ENCODE results near the gene OTC. TPM values are rescaled to one million over a fixed set of nuclear protein-coding genes. Genes with fewer than 3 reads are reported as not detected.

OTC gene
- total RNA-seq, 1 experiment from 2014 or later = not detected

DNA sequence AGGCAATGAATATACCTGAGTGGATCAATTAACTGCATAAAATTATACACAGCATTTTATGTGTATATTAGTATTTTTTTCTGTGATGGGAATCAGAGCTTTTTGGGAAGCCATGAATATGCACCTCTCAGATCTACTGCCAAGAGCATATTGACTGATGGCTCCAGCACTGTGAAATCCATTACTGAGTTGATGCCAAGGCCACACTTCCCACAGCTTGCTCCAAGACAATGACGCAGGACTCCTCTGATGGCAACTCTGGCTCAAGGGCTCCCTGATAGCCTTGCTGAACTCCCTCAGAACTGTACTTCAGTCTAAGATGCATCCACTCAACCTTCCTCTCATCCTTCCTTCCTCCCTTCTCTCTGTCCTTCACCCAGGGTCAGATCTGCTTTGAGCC, 82.7 kb downstream of the OTC start:
- no peak overlapping the region for H3K27ac ChIP-seq (ENCODE audit: low read depth, low read length)
- RAD21 ChIA-PET (ENCODE audit: low non-redundant PET in 1 of 2, low total read pairs in 2 of 2, uncharacterized antibody in 2 of 2, unreplicated experiment in 2 of 2) = no interaction called here
- H3K4me1 ChIP-seq (ENCODE audit: control insufficient read depth in 1 of 2, insufficient read depth in 2 of 2, low read length in 2 of 2) = no peaks in the 10 kb centered on the region
- CTCF ChIA-PET = no interaction called here
- POLR2A ChIA-PET = no interaction called here
- H3K9ac ChIP-seq (ENCODE audit: low read length) = no peak overlapping the region
- no peaks in the 10 kb centered on the region for H4K20me1 ChIP-seq (ENCODE audit: insufficient read depth)
- H3K27me3 ChIP-seq (ENCODE audit: insufficient read depth, low read length) = no peaks in the 10 kb centered on the region
- ATAC-seq (no peak), DNase-seq (ENCODE audit: low read depth, low spot score) (no peak)
- TF ChIP-seq POLR2A (IDR thresholded peaks at IDR 0.05; ENCODE audit: borderline replicate concordance, extremely low read depth, insufficient read depth, insufficient read length) (no peak), ZFX (IDR thresholded peaks at IDR 0.05) (no peak), POLR2AphosphoS5 (IDR thresholded peaks at IDR 0.05; ENCODE audit: low read depth, low read length) (no peak), SIN3A (IDR thresholded peaks at IDR 0.05; ENCODE audit: low read depth) (no peak), YY1 (IDR thresholded peaks at IDR 0.05; ENCODE audit: extremely low read depth, insufficient replicate concordance, low read depth, low read length) (no peak), CEBPB (IDR thresholded peaks at IDR 0.05; ENCODE audit: low read depth) (no peak), JUND (IDR thresholded peaks at IDR 0.05) (no peak), FOSL1 (IDR thresholded peaks at IDR 0.05; ENCODE audit: low read depth) (no peak), SRF (IDR thresholded peaks at IDR 0.05; ENCODE audit: low read depth) (no peak), SP1 (IDR thresholded peaks at IDR 0.05; ENCODE audit: low read depth) (no peak), ELF1 (IDR thresholded peaks at IDR 0.05; ENCODE audit: borderline replicate concordance, low read depth) (no peak), EGR1 (IDR thresholded peaks at IDR 0.05; ENCODE audit: low read depth) (no peak), EZH2phosphoT487 (IDR thresholded peaks at IDR 0.05; ENCODE audit: borderline replicate concordance) (no peak), EZH2 (IDR thresholded peaks at IDR 0.05) (no peak), CBX3 (IDR thresholded peaks at IDR 0.05; ENCODE audit: low read depth) (no peak)
- TF ChIP-seq, protein P1, sequence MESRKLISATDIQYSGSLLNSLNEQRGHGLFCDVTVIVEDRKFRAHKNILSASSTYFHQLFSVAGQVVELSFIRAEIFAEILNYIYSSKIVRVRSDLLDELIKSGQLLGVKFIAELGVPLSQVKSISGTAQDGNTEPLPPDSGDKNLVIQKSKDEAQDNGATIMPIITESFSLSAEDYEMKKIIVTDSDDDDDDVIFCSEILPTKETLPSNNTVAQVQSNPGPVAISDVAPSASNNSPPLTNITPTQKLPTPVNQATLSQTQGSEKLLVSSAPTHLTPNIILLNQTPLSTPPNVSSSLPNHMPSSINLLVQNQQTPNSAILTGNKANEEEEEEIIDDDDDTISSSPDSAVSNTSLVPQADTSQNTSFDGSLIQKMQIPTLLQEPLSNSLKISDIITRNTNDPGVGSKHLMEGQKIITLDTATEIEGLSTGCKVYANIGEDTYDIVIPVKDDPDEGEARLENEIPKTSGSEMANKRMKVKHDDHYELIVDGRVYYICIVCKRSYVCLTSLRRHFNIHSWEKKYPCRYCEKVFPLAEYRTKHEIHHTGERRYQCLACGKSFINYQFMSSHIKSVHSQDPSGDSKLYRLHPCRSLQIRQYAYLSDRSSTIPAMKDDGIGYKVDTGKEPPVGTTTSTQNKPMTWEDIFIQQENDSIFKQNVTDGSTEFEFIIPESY (IDR thresholded peaks at IDR 0.05; ENCODE audit: extremely low read depth, insufficient replicate concordance, low read length) = no peak
- TF ChIP-seq, protein P2, sequence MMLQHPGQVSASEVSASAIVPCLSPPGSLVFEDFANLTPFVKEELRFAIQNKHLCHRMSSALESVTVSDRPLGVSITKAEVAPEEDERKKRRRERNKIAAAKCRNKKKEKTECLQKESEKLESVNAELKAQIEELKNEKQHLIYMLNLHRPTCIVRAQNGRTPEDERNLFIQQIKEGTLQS (IDR thresholded peaks at IDR 0.05) = no peak
- no peak overlapping the region for H3K4me2 ChIP-seq (ENCODE audit: low read length)
- H3K9me2 ChIP-seq (ENCODE audit: insufficient read depth) = no peaks in the 10 kb centered on the region
- no peaks in the 10 kb centered on the region for H3K36me3 ChIP-seq (ENCODE audit: control insufficient read depth in 1 of 2, insufficient read depth in 2 of 2, low read length in 2 of 2)
- no peaks in the 10 kb centered on the region for H3K79me2 ChIP-seq (ENCODE audit: insufficient read depth, low read length)
- no TSS peak for BruUV-seq (replicated peaks)
- H3K4me3 ChIP-seq (replicated peaks in 1 of 2; ENCODE audit: low read depth in 1 of 2, low read length in 2 of 2) = no peak overlapping the region
- intact Hi-C loops (cut with micrococcal nuclease) = no loop called here
- no peaks in the 10 kb centered on the region for H3K9me3 ChIP-seq (ENCODE audit: control insufficient read depth in 1 of 2, insufficient read depth in 1 of 2, low read depth in 1 of 2, low read length in 2 of 2)
- no peak overlapping the region for H2AFZ ChIP-seq (ENCODE audit: low read depth, low read length, poor library complexity, severe bottlenecking)

All from HCT116 (cell line).